GM10266 (cell line): ENCODE measurements around the gene PATZ1.

Experiments
- DNase-seq: peaks from one replicate; pipeline ENCODE4 v3.0.0; 2012; ENCODE audit errors: extremely low spot score
- TF ChIP-seq, protein P1 (sequence below): IDR thresholded peaks from 2 replicates; pipeline ENCODE4 v1.5.1; 2012; ENCODE audit warnings: mild to moderate bottlenecking, low read depth; ENCODE audit not compliant: control insufficient read depth, insufficient read depth; ENCODE audit errors: missing control alignments

PATZ1 gene

GRCh38 chr22:31276426-31277167 lies 69.5 kb downstream of the PATZ1 start:
- DNase-seq, result no peak
- TF ChIP-seq, protein P1, sequence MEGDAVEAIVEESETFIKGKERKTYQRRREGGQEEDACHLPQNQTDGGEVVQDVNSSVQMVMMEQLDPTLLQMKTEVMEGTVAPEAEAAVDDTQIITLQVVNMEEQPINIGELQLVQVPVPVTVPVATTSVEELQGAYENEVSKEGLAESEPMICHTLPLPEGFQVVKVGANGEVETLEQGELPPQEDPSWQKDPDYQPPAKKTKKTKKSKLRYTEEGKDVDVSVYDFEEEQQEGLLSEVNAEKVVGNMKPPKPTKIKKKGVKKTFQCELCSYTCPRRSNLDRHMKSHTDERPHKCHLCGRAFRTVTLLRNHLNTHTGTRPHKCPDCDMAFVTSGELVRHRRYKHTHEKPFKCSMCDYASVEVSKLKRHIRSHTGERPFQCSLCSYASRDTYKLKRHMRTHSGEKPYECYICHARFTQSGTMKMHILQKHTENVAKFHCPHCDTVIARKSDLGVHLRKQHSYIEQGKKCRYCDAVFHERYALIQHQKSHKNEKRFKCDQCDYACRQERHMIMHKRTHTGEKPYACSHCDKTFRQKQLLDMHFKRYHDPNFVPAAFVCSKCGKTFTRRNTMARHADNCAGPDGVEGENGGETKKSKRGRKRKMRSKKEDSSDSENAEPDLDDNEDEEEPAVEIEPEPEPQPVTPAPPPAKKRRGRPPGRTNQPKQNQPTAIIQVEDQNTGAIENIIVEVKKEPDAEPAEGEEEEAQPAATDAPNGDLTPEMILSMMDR, result no peak
